HuH-7 (cell line): ENCODE measurements around the gene URI1.

Source experiments
- DNase-seq: peaks from one replicate; pipeline ENCODE4 v3.0.0; 2011; ENCODE audit warnings: low spot score

Gene URI1

GRCh38 chr19:29971002-29971401 is 29.0 kb downstream of the URI1 start:
- DNase-seq: no peak

- DNase-seq: no peak
These were observed 29.6 kb downstream of the URI1 start for GRCh38 chr19:29971648-29972047.

- DNase-seq: no peak
These were observed 32.7 kb downstream of the URI1 start for GRCh38 chr19:29974701-29975100.

- DNase-seq: no peak
These were observed 34.3 kb downstream of the URI1 start for GRCh38 chr19:29976151-29976943.

- DNase-seq: no peak
These were observed 36.0 kb downstream of the URI1 start for GRCh38 chr19:29978080-29978479.

- no peak for DNase-seq
These were observed 41.5 kb downstream of the URI1 start for GRCh38 chr19:29983568-29983967.

GRCh38 chr19:29985196-29985595 is 43.2 kb downstream of the URI1 start:
- DNase-seq: no peak

- DNase-seq: no peak
These were observed 46.3 kb downstream of the URI1 start for GRCh38 chr19:29988351-29988750.

- DNase-seq: no peak
These were observed 50.3 kb downstream of the URI1 start for GRCh38 chr19:29992233-29992867.

- DNase-seq: no peak
These were observed 57.5 kb downstream of the URI1 start for GRCh38 chr19:29999490-29999889.

- DNase-seq: no peak
These were observed 58.8 kb downstream of the URI1 start for GRCh38 chr19:30000862-30001261.

GRCh38 chr19:30001301-30001700 is 59.3 kb downstream of the URI1 start:
- DNase-seq: no peak

GRCh38 chr19:30001791-30002190 is 59.8 kb downstream of the URI1 start:
- no peak for DNase-seq

- no peak for DNase-seq
These were observed 61.8 kb downstream of the URI1 start for GRCh38 chr19:30003866-30004265.

GRCh38 chr19:30004403-30004802 is 62.4 kb downstream of the URI1 start:
- no peak for DNase-seq

- no peak for DNase-seq
These were observed 64.2 kb downstream of the URI1 start for GRCh38 chr19:30006207-30006606.

- DNase-seq: no peak
These were observed 66.1 kb downstream of the URI1 start for GRCh38 chr19:30008169-30008568.

GRCh38 chr19:30009013-30009412 is 67.0 kb downstream of the URI1 start:
- DNase-seq: no peak

- DNase-seq: no peak
These were observed 69.1 kb downstream of the URI1 start for GRCh38 chr19:30011051-30011578.

- DNase-seq: no peak
These were observed 72.7 kb downstream of the URI1 start for GRCh38 chr19:30014770-30015169.

GRCh38 chr19:30017172-30017571 is 75.1 kb downstream of the URI1 start:
- no peak for DNase-seq

GRCh38 chr19:30020189-30020588 is 78.2 kb downstream of the URI1 start:
- no peak for DNase-seq

GRCh38 chr19:30022659-30023058 is 80.6 kb downstream of the URI1 start:
- no peak for DNase-seq

- DNase-seq: no peak
These were observed 81.3 kb downstream of the URI1 start for GRCh38 chr19:30023330-30023729.
